Measurements from ENCODE around the gene ZBTB20.

The ZBTB20 gene

GRCh38 chr3:114490829-114491228 is 656.3 kb downstream of the ZBTB20 start:
- TF ChIP-seq EZH2phosphoT487 (IDR thresholded peaks at IDR 0.05; ENCODE audit: borderline replicate concordance, low read length) (no peak), CTCF (IDR thresholded peaks at IDR 0.05; ENCODE audit: low read depth, low read length, poor library complexity, severe bottlenecking) (no peak)
- no peaks in the 10 kb centered on the region for H3K36me3 ChIP-seq (ENCODE audit: control insufficient read depth, low read length)

DNA sequence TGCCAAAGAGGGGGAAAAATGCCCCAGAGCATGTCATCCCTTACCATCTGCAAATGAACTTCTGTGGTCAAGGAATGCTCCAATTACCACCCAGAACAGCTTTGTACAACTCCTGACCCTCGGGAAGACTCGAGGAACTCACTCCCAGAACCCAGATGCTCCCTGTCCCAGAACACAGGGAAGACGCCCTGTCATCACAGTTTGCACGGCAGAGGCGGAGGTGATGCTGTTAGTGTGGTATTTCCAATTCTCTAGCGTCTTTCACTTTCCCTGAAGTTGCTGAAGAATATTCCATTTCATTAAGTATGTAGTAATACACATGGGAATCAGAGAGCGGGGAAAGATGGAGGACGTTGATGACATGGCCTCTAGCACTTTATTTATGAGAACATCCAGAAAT is 659.6 kb downstream of the ZBTB20 start:
- Histone ChIP-seq H3K27me3 (ENCODE audit: control insufficient read depth, low read length) (no peaks in the 10 kb centered on the region), H3F3A (ENCODE audit: control insufficient read depth, insufficient read depth) (no peaks in the 10 kb centered on the region), H3K27ac (ENCODE audit: low read depth, low read length) (no peak overlapping the region), H3K9me2 (replicated peaks; ENCODE audit: control insufficient read depth, low read length) (no peaks in the 10 kb centered on the region), H3K79me2 (ENCODE audit: control insufficient read depth, low read length) (no peaks in the 10 kb centered on the region), H3K4me3 (ENCODE audit: low read length) (no peak overlapping the region), H3K36me3 (ENCODE audit: control insufficient read depth, low read length) (no peaks in the 10 kb centered on the region), H4K20me1 (ENCODE audit: control insufficient read depth, insufficient read depth, low read depth, low read length) (no peaks in the 10 kb centered on the region), H3K4me1 (ENCODE audit: control insufficient read depth, low read length) (no peaks in the 10 kb centered on the region), H3K9me3 (ENCODE audit: control insufficient read depth, insufficient read depth, low read length) (no peaks in the 10 kb centered on the region), H3K4me2 (ENCODE audit: low read length) (no peak overlapping the region)
- TF ChIP-seq EZH2phosphoT487 (IDR thresholded peaks at IDR 0.05; ENCODE audit: borderline replicate concordance, low read length) (no peak), CTCF (IDR thresholded peaks at IDR 0.05; ENCODE audit: low read depth, low read length, poor library complexity, severe bottlenecking) (no peak)

More at GRCh38 chr3:114490829-114491228, 656.3 kb downstream of the ZBTB20 start:
- Histone ChIP-seq H3K79me2 (ENCODE audit: control insufficient read depth, low read length) (no peaks in the 10 kb centered on the region), H3K9me2 (replicated peaks; ENCODE audit: control insufficient read depth, low read length) (no peaks in the 10 kb centered on the region), H3K27me3 (ENCODE audit: control insufficient read depth, low read length) (no peaks in the 10 kb centered on the region), H3K4me1 (ENCODE audit: control insufficient read depth, low read length) (no peaks in the 10 kb centered on the region), H3F3A (ENCODE audit: control insufficient read depth, insufficient read depth) (no peaks in the 10 kb centered on the region), H3K4me3 (ENCODE audit: low read length) (no peak overlapping the region), H3K4me2 (ENCODE audit: low read length) (no peak overlapping the region), H3K9me3 (ENCODE audit: control insufficient read depth, insufficient read depth, low read length) (no peaks in the 10 kb centered on the region), H3K27ac (ENCODE audit: low read depth, low read length) (no peak overlapping the region), H4K20me1 (ENCODE audit: control insufficient read depth, insufficient read depth, low read depth, low read length) (no peaks in the 10 kb centered on the region)

- no peaks in the 10 kb centered on the region; the same call in 1 of the 2 replicates for H3K9me2 ChIP-seq (replicated peaks; ENCODE audit: control insufficient read depth, low read length)
- no peaks in the 10 kb centered on the region for H3K4me1 ChIP-seq (ENCODE audit: control insufficient read depth, low read length)
- H3F3A ChIP-seq (ENCODE audit: control insufficient read depth, insufficient read depth), result no peaks in the 10 kb centered on the region
- no peak for TF ChIP-seq EZH2phosphoT487 (IDR thresholded peaks at IDR 0.05; ENCODE audit: borderline replicate concordance, low read length)
- TF ChIP-seq CTCF (IDR thresholded peaks at IDR 0.05; ENCODE audit: low read depth, low read length, poor library complexity, severe bottlenecking), result no peak
- no peak overlapping the region for H3K27ac ChIP-seq (ENCODE audit: low read depth, low read length)
- no peaks in the 10 kb centered on the region for H3K79me2 ChIP-seq (ENCODE audit: control insufficient read depth, low read length)
- no peak overlapping the region for H3K4me3 ChIP-seq (ENCODE audit: low read length)
- no peak overlapping the region for H3K4me2 ChIP-seq (ENCODE audit: low read length)
- H4K20me1 ChIP-seq (ENCODE audit: control insufficient read depth, insufficient read depth, low read depth, low read length), result no peaks in the 10 kb centered on the region
- no peaks in the 10 kb centered on the region for H3K36me3 ChIP-seq (ENCODE audit: control insufficient read depth, low read length)
- H3K27me3 ChIP-seq (ENCODE audit: control insufficient read depth, low read length), result no peaks in the 10 kb centered on the region
- H3K9me3 ChIP-seq (ENCODE audit: control insufficient read depth, insufficient read depth, low read length), result no peaks in the 10 kb centered on the region
Observed at GRCh38 chr3:114484919-114485318, 662.2 kb downstream of the ZBTB20 start.
